Gastroesophageal sphincter (tissue), 3 donors: ENCODE measurements around the gene HPS4.

ENCODE experiments used
- CTCF ChIP-seq, 4 experiments: fragments of 200-600 bp in 2 of 4; fragments of 450-650 bp in 2 of 4; sonication (generic) in 1 of 4; IDR thresholded peaks; one replicate each; pipeline ENCODE4 v1.5.1; 2017 to 2019; ENCODE audit warnings: antibody characterized with exemption in 4 of 4, mild to moderate bottlenecking in 2 of 4, moderate library complexity in 2 of 4
- EP300 ChIP-seq: sonication (generic); formaldehyde crosslinking; IDR thresholded peaks from one replicate; pipeline ENCODE4 v1.6.1; 2017; ENCODE audit warnings: antibody characterized with exemption, mild to moderate bottlenecking
- POLR2A ChIP-seq, 2 donors: fragments of 450-650 bp; IDR thresholded peaks; one replicate each; pipeline ENCODE4 v1.6.1; 2017; ENCODE audit warnings: antibody characterized with exemption in 2 of 2, mild to moderate bottlenecking in 2 of 2, moderate library complexity in 1 of 2

GRCh38 chr22:26410386-26410785 lies 73.2 kb downstream of the HPS4 start:
- TF ChIP-seq POLR2A (IDR thresholded peaks at IDR 0.05) (no peak), CTCF (IDR thresholded peaks at IDR 0.05) (no peak), EP300 (no peak)
